Head of caudate nucleus (tissue), 42 donors: ENCODE measurements around the gene PBRM1.
"Not testable (repeated sequence)": the region's sequence is repeated elsewhere in the genome, so short reads cannot be mapped to it uniquely, and the experiment has no call there.

Experiments used
- DNase-seq, 42 donors: peaks; one replicate each; pipeline versions ENCODE4 v3.0.0 to v3.0.0-alpha.2; 2020 to 2021; ENCODE audit warnings: mixed read lengths in 7 of 42
- intact Hi-C: fragments of 100-400 bp; cut with DNase I; formaldehyde crosslinking; loops from one replicate; pipeline ENCODE4 v1.15.0; 2022

PBRM1 gene

GRCh38 chr3:52685709-52686691 lies at the start of gene PBRM1, which contains the start of gene GNL3:
Gene PBRM1 (minus strand): TSS chr3:52685913.
Gene GNL3 (plus strand): TSS chr3:52686032. CDS start chr3:52686093, 61 bp downstream.
- peak; percentile 88 to 97 (median 95) for DNase-seq
- intact Hi-C loops: loop anchor here (5.0 to 10.0 kb wide), 2 partner anchors 211 to 361 kb away; partner anchors contain the start of gene SFMBT1

- intact Hi-C loops: no loop called here
- DNase-seq: no peak
These were observed 47.7 kb upstream of the PBRM1 start for GRCh38 chr3:52733256-52733891.

- DNase-seq: no peak
- intact Hi-C loops: no loop called here
These were observed 45.9 kb upstream of the PBRM1 start for GRCh38 chr3:52731590-52731989.

- no peak for DNase-seq
- intact Hi-C loops: no loop called here
These were observed 45.0 kb upstream of the PBRM1 start for GRCh38 chr3:52730681-52731080.

GRCh38 chr3:52728753-52729152 lies 43.0 kb upstream of the PBRM1 start:
- intact Hi-C loops, DNase-seq: not testable (repeated sequence)

- DNase-seq: peak in 1 of 42 donors; percentile 13
- intact Hi-C loops: no loop called here
These were observed 38.8 kb upstream of the PBRM1 start for GRCh38 chr3:52724511-52724910.

- intact Hi-C loops: no loop called here
- no peak for DNase-seq
These were observed 38.2 kb upstream of the PBRM1 start for GRCh38 chr3:52723935-52724334.

- DNase-seq: no peak
- intact Hi-C loops: no loop called here
These were observed 36.8 kb upstream of the PBRM1 start for GRCh38 chr3:52722491-52722890.

GRCh38 chr3:52721730-52722008 lies 36.0 kb upstream of the PBRM1 start:
- no peak for DNase-seq
- intact Hi-C loops: no loop called here

GRCh38 chr3:52721002-52721729 lies 35.5 kb upstream of the PBRM1 start:
- DNase-seq: peak in 6 of 42 donors; percentile 21 to 49 (median 26)
- intact Hi-C loops: no loop called here

- DNase-seq: no peak
These were observed 33.9 kb upstream of the PBRM1 start for GRCh38 chr3:52719618-52720017.

GRCh38 chr3:52715714-52716305 lies 30.1 kb upstream of the PBRM1 start:
- intact Hi-C loops: no loop called here
- DNase-seq: peak in 2 of 42 donors; percentile 4 to 31

More at GRCh38 chr3:52719618-52720017, 33.9 kb upstream of the PBRM1 start:
- intact Hi-C loops: no loop called here

GRCh38 chr3:52714335-52715302 lies 28.9 kb upstream of the PBRM1 start:
- no peak for DNase-seq
- intact Hi-C loops: no loop called here

GRCh38 chr3:52712291-52713212 lies 26.8 kb upstream of the PBRM1 start:
- intact Hi-C loops: no loop called here
- no peak for DNase-seq

- intact Hi-C loops: no loop called here
- no peak for DNase-seq
These were observed 24.8 kb upstream of the PBRM1 start for GRCh38 chr3:52710512-52710911.

- intact Hi-C loops: no loop called here
These were observed 21.9 kb upstream of the PBRM1 start for GRCh38 chr3:52707585-52707984.

More at GRCh38 chr3:52707585-52707984, 21.9 kb upstream of the PBRM1 start:
- DNase-seq: no peak
